ENCODE results near the gene TRPM1.
"Not testable (repeated sequence)": the region's sequence is repeated elsewhere in the genome, so short reads cannot be mapped to it uniquely, and the experiment has no call there.

Gene TRPM1

GRCh38 chr15:31116423-31117030 is 15.0 kb upstream of the TRPM1 start:
- no peak for DNase-seq

DNA sequence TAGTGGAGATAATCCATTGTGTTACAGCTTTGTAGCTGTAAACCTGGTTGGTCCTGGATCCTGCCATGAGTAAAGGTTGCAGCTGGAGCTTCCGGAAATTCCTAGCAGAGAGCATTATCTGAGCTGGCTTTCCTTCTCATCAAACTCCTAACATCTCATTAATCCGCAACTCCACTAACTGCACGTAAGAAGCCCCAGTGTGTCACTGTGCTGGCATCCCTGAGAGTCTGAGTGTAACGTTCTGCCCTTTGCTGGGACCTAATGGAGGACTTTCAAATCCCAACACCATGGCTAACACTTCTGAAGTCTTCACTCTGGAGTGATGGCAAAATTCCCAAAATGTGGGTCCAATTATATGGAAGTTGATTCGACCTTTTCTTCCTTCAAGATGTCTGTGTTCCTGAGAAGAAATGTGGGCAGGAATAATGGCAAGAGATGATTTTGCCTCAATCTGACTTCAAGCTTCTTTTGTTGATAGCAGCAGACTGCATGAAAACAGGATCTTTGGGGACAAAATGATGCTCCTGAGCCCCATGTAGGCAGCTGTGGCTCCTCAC is 9.6 kb upstream of the TRPM1 start:
- DNase-seq = no peak

DNA sequence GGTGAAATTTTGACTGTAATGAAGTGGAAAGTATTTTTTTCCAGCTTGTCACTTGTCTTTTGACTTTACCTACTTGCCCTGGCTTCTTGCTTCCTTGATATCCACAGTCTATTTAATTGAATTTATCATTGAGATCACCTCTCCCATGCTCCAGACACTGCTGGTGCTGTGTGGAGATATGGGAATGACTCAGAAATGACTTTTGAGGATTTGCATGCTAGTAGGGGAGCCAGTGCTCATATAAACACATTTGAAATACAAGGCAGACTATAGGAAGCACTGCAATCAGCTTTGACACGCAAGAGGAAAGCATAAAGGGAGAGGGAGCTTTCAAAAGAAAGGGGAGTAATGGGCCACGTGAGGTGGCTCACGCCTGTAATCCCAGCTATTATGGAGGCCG is 7.3 kb upstream of the TRPM1 start:
- DNase-seq = no peak

GRCh38 chr15:31106495-31107300 is 5.2 kb upstream of the TRPM1 start:
- DNase-seq = no peak

- no peak for DNase-seq
Observed at GRCh38 chr15:31104003-31104402, 2.5 kb upstream of the TRPM1 start.

DNA sequence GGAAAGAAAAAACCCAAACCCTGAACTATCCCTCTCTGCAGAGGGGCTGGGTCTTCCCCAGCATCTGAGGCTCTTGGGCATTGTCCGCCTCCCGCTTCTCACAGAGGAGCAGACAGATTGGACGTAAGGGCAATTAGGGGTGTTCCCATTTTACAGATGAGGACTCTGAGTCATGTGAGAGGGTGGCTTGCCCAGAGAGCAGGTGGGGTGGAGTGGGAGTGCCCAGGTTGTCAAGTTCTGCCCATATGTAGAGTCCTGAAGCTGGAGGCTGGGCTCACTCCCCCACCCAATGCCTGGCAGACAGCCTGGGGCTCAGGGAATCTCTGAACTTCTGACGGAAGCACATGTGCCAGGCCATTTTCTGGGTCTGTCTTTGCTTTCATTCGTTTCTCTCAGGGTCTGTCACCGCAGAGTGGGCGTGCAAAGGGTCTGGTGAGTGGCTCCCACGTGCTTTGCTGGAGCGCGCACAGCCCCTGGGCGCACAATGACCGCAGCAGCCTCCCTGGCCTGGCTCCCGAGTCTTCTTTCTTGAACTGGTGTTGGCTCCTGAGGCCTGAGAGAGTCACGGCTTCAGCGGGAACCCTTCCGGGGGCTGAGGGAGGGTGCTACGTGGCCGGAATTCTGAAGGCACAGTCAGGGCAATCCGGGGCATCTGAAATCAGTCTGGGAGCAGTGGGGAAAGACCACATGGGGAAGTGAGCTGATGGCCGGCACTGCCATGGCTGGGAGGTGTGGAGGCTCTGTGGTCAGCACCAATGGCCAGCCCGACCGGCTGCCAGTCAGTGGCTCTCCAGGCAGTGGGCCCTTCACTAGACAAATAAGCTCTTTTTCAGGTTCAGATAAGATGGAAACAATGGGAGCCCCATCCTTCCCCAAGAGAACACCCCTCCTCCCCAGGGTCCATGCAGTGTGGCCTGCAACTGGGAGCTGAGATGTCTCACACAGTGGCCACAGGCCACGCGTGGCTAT is 1.1 kb upstream of the TRPM1 start:
- DNase-seq = no peak

GRCh38 chr15:31102039-31102321 is 455 bp upstream of the TRPM1 start:
- DNase-seq = no peak

DNA sequence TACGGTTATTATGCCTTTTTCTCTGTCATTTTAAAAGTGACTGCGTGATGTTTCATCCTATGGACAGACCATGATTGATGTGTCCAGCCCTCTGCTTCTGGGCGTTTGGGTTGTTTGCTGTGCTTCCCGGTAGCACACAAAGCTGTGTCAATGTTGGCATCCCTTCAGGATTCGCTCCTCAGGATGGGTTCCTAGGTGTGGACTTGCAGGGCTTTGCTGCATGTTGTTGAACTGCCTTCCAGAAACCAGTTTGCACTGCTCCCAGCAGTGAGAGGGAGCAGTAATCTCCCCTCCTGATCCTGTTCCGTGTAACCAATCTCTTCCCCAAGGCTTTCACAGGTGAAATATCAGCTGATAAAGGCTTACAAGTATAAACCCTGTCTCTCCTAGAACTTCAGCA is 787 bp downstream of the TRPM1 start:
- DNase-seq = no peak

DNA sequence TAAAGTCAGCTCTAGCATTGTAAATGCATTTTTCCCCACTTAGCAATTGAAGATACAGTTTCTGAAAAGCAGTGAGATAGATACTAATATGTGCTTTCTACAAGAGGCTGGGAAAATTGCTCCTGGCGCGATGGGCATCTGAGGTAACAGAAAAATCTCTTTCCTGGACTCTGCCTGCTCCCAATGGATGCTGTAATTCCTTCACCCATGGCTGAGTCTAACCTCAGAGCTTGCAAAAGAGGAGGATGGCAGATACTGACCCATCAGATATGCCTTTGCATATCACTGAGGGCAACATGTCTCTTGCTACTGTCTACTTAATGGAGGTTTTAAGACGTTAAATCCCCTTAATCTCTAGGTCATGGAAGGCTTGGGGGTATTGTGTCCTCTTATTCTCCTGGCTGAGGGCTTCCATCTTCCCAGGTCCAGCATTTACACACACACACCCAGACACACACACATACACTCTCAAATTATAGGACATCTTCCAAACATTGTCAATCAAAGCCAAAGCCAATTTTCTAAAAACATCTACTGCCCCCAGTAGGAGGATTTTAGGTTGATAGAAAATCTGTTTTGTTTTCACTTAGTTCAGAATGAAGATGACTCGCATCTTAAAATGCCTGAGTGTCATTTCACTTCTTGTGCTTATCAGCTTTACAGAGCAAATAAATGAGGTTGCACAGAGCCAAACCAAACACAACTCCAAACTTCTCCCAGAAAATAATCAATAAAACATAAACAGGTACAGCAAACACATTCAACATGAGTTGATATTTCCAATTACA is 2.4 kb downstream of the TRPM1 start:
- no peak for DNase-seq

DNA sequence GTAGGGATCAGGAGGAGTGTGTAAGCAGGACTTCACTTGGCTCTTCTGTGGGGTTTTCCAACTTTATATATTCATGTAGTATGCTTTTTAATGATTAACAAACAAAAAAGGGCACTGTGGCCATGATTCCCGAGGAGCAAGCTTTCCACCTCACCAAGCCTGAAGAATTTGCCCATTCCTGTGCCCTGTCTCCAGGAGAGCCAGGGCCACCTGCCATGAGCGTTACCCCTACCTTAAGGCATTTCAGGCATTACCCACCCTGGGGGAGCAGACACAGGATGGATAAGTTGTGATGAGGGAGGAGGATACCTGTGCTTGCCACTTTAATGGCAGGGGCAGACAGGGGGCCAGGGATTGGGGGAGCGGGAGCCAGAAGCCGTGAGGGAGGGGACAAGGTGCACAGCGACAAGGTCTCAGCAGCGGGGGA is 3.0 kb downstream of the TRPM1 start:
- DNase-seq = no peak

DNA sequence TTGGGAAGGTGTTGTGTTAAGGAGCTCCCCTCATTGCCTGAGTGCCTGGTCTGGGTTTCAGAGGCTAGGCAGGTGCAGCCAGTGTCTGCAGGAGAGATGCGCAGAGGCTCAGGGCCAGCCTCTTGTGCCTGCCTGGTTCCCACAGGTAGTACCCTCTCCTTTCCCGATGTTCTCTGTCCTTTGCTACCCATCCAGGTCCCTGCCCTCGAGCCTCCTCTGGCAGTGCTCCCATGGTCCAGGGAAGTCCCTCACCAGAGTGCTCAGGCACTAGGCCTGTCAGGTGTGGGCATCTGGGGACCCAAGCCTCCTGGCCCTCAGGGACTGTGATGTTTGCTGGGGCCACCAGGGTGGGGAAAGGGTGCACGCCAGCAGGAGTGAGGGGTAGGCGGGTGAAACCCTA is 5.0 kb downstream of the TRPM1 start:
- DNase-seq = no peak

- no peak for DNase-seq
Observed at GRCh38 chr15:31091481-31091880, 10.0 kb downstream of the TRPM1 start.

DNA sequence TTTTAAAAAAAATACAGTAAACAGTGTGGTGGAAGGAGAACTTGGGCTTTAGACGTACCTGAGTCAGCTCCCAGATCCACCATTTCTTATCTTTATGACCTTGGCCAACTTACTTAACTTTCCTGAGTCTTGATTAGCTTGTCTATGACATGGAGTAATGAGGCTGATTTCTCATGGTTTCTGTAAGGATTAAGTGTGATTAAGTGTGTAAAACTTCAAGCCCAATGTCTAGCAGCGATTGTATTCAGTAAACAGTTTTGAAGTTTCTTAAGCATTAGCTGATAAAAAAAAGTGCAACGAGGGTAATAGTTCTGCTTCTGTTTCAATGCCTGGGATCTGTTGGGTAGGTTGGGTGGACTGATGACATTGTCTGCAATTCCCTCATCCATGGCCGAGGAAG is 10.8 kb downstream of the TRPM1 start:
- no peak for DNase-seq

DNA sequence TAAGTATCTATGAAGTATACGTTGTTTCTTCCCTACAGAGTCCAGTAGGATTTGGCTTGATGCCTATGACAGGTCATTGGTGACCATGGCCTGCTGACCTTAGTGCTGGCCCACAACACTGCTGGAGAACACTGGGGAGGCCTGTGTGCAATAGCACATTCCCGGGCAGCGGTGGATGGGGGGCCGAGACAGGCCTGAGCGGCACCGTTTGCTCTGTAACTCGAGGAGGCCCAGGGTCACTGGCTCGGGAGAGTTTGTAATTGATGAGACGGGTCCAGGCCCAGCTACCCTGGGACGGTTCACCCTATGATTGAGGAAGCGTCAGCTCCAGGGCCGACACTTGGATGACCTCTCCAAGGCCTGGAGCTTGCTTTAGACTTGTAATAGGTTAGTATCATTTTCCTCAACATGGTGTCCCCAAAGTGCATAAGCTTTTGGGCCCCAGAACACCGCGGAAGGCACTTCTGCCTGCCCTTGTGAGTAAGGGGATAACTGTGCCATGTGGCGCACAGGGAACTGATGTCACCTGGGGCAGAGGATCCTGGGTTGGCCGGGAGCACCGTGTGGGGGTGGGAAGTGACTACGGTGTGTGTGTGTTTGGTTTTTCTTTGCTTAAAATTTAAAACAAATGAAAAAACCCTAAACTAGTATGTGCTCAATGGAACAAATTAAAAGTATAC is 12.0 kb downstream of the TRPM1 start:
- DNase-seq = no peak

GRCh38 chr15:31088672-31089367 is 12.7 kb downstream of the TRPM1 start:
- DNase-seq = no peak

GRCh38 chr15:31088041-31088440 is 13.5 kb downstream of the TRPM1 start:
- not testable (repeated sequence) for DNase-seq

- DNase-seq = no peak
Observed at GRCh38 chr15:31086344-31086743, 15.2 kb downstream of the TRPM1 start.

GRCh38 chr15:31085359-31085758 is 16.2 kb downstream of the TRPM1 start:
- DNase-seq = no peak

- no peak for DNase-seq
Observed at GRCh38 chr15:31084176-31084575, 17.3 kb downstream of the TRPM1 start.

DNA sequence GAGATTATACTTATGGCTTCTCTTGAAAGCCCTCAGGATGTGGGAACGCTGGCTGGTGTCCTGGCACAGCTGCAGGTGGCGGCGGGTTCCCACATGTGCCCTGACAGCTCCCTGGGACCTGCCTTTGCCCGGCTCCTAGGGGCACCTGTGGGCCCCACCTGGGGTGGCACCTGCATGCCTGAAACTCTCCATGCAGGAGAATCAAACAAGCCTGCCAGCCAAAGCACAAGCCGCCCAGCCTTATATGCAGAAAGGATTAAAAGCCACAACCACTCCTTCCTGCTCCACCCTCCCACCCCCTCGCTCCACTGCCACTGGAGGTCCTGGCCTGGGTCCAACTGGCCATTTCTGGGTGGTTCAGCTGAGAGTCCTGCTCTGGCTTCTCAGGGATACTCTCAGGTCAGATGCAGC is 18.1 kb downstream of the TRPM1 start:
- DNase-seq = no peak

- DNase-seq = no peak
Observed at GRCh38 chr15:31082771-31083369, 18.7 kb downstream of the TRPM1 start.
